NCI-H1930 (cell line): ENCODE results near the gene ATXN7L2.
A peak's percentile ranks its signal among the peaks of the same experiment; 100 is the strongest.

Source experiments
- DNase-seq, 2 experiments: peaks; one replicate each; lab custom pipeline; 2025; lab: John Stamatoyannopoulos, UW

The ATXN7L2 gene

DNA sequence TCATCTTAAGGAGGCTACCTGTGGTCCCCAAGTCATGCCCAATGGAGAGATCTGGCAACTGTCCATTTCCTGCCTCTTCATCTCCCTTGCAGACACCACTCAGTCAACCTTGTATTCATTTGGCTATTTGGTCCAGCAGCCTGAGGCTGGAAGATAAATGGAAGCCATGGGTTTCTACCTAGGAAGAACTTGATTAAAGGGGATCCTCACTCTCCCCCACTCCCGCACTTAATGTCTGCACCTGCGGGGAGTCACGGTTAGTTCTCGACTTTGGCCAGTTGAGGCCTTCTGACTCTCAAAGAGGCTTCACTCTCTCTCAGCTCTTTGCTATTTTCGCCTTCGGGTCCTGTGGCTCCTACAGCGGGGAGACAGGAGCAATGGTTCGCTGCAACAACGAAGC, 8.4 kb upstream of the ATXN7L2 start:
- no peak for DNase-seq

DNA sequence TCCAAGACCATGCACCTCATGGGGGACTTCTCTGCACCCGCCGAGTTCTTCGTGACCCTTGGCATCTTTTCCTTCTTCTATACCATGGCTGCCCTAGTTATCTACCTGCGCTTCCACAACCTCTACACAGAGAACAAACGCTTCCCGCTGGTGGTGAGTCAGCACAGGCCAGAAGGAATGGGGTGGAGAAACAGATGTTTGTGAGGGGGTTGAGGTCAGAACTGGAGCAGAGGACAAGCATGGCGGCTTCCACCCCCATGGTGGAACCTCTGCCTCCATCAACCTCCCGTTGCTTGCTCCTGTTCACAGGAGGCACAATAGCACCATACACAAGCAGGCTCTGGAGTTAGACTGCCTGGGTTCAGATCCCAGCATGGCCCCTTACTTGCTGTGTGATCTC, 6.9 kb upstream of the ATXN7L2 start:
- DNase-seq: no peak

- DNase-seq: peak in 1 of 2 experiments; percentile 13
Measured at GRCh38 chr1:109477821-109478220, 5.9 kb upstream of the ATXN7L2 start.

DNA sequence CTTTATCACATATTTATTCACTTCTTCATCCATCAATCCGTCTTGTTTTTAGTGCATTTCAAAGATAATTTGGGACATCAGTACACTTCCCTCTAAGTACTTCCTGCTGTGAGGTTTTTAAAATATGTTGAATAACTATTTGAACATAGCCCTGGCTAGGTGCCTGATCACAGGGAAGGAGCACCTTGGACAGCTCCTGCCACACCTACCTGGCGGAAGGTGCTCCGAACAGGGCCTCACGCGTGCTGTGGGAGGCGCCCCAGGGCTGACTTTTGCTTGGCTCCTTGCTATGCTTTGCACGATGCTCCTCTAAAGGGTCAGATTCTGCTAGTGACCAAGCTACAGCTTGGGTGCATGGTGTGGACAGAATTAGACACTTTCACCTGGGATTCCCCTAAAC, 4.9 kb upstream of the ATXN7L2 start:
- no peak for DNase-seq

- DNase-seq: no peak
Measured at GRCh38 chr1:109479311-109479710, 4.4 kb upstream of the ATXN7L2 start.

DNA sequence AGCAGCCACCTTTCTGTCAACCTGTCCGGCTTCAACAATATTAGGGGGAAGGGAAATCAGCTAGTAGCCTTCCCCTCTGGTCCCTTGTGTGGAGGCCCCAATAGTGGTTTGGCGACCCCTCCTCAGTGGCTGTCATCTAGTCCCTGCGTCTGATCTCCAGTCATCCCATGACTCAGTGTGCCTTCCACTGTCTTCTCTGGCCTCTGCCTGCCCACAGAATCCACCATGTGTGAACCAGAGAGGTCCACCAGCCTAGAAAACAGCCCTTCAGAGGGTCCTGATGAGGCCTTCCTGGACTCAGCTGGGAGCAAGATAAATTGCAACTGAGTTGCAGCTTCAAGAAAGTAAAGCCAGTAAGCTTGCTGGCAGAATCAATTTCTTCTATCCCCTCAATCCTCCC, 3.8 kb upstream of the ATXN7L2 start:
- DNase-seq: no peak

DNA sequence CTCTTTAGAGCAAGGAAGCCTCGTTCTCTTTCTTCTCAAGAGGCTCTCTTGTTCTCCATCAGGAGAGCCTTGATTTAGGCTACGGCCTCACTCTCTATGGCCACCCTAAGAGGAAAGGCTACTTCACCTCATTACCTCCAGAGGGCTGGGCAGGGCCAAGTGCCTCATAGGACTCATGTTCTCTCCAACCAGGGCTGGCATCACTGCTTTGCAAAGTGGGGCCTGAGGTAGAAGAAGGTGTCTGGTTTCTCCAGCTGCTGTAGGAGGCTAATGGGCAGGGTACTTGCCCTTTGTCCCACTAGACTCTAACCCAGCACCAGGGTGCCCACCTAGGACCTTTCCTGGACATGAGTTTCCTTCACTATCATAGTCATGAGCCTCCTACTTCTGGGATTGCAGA, 2.1 kb upstream of the ATXN7L2 start:
- no peak for DNase-seq

- DNase-seq: no peak
Measured at GRCh38 chr1:109482242-109482641, 1.5 kb upstream of the ATXN7L2 start.

GRCh38 chr1:109482791-109483671, 674 bp upstream of the ATXN7L2 start:
- DNase-seq: peak; percentile 56 to 75

DNA sequence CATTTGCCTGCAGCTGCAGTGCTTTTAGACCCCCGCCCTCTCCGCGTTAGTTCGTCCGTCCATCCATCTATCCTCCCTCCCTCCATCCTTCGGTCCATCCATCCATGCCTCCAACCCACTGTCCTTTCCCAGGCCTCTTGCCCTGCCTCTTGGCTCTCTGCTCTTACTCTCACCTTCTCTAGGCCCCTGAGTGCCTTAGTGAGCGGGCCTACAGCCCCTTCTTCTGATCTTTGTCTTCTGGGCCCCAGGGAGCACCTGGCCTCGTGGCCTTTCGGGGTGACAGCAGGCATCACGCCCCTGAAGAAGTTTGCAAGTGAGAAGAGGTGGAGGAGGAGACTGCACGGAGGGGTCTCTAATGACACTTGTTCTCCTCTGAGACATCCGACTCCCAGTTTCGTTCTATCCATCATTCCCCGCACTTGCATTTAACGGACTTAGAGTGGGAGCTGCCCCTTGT, 842 bp downstream of the ATXN7L2 start:
- DNase-seq: no peak

DNA sequence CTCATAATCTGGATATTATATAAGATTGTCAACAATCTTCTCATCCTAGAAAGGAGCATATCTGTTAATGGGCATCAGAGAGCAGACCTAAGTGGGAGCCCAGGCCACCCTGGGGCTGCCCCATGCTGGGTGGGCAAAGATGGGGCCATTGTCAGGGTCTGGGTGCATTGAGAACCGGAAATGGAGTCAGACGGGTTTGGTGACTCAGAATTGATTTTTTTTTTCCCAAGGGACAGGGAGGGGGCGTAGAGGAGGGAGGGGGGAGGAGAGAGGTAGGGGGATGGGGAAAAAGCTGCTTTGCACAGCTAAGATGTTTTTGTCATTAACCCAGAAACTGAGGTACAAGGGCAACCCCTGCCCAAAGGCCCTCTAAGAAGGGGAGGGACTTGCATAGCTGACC, 1.3 kb downstream of the ATXN7L2 start:
- DNase-seq: no peak

- no peak for DNase-seq
Measured at GRCh38 chr1:109487261-109487660, 3.6 kb downstream of the ATXN7L2 start.

DNA sequence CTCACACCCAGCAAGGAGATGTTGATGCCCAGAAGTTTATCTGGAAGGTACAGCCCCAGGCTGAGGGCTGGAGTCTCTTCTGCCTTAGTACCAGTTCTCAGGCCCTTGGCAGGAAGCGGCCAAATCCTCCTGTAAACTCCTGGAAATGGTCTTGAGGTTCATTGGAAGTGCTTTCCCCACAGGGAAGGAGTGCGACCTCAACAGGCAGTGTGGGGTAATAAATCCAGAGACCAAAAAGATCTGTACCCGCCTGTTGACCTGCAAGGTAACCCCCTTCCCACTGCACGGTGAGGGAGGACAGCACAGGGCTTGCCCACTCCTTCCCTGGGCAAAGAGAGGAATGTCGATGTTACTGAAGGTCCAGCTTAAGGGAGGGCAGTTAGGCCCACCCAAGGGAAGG, 4.5 kb downstream of the ATXN7L2 start:
- no peak for DNase-seq

- no peak for DNase-seq
Measured at GRCh38 chr1:109488696-109489095, 5.0 kb downstream of the ATXN7L2 start.

DNA sequence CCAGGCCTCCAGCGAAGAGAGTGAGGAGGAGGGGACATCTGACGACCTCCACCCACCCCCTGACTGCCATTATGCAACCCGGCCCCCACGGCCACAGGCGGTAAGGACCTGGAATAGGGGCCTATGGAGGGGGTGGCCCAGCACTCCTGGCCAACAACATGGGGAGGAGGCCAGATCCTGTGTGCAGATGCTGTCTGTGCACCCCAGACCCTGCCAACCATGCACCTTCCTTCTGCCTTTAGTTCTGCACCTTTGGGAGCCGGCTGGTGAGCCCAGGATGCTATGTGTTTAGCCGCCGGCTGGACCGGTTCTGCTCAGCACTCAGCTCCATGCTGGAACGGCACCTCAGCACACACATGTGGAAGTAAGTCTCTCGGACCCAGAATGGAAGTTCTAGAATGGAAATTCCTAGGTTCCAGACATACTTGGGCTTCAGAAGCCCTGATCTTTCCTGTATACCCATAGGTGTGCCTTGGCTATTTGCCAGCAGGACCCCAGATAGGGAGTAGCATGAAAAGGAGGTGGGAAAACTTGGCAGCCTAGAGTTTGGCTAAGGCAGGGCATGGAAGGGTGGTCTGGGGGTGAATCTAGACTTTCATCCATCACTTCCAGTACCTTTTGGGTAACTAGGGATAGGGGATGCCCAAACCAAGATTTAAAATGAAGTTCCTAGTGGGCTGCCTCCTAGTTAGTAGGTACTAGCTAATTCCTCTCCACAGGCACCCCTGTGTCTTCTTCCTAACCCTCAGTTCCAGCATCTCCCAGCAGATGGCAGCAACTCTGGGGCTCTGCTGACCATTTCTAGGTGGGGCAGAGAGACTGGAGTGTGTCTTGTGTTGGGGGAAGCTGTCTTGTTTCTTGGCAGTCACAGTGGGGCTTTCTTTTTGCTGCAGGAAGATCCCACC, 6.6 kb downstream of the ATXN7L2 start:
- DNase-seq: peak in 1 of 2 experiments; percentile 27

DNA sequence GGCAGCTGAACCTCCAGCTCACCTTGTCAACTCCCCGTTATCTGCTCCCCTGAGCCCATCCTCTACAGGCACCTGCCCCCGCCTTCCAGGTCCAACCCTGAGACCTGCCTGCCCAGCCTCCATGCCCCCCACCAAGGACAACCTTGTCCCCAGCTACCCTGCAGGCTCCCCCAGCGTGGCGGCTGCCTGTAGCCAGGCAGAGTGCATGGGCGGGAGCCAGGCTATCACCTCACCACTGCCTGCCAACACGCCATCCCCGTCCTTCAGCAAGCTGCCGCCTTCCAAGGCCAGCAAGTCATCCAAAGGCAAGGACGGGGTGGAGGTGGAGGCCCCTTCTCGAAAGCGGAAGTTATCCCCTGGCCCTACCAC, 7.2 kb downstream of the ATXN7L2 start:
- DNase-seq: no peak

GRCh38 chr1:109491372-109491771, 7.7 kb downstream of the ATXN7L2 start:
- DNase-seq: no peak

GRCh38 chr1:109492779-109493178, 9.1 kb downstream of the ATXN7L2 start:
- DNase-seq: no peak

DNA sequence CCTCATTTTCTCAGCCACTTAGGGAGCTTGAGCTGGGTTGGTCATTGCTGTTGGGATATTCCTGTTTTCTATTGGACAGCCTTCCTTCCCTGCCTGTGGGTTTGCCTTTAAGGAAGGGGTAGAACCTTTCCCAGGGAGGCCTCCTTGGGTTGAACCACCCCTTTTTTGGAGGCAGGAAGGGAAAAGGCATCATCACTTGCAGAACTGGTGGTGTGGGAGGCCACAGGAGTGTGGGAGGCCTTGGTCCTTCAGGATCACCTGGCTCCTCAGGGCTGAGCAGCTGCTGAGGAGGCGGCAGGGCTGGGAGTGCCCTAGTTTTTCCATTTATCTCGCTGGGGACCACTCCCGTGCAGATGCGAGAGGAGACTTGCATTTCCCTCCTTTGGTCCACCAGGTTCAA, 9.5 kb downstream of the ATXN7L2 start:
- no peak for DNase-seq

- DNase-seq: peak; percentile 79 to 89
Measured at GRCh38 chr1:109493805-109494539, 10.3 kb downstream of the ATXN7L2 start, which contains the start of gene CYB561D1. Gene CYB561D1 (plus strand): TSS chr1:109494094. CDS start chr1:109494140, 46 bp downstream.

- DNase-seq: no peak
Measured at GRCh38 chr1:109495738-109496137, 12.0 kb downstream of the ATXN7L2 start.
